HepG2 (cell line): Measurements from ENCODE around the gene RAI14. TPM values are rescaled to one million over a fixed set of nuclear protein-coding genes. Genes with fewer than 3 reads are reported as not detected.

Source experiments
- CCDC6 ChIP-seq: sonication (generic); formaldehyde crosslinking; IDR thresholded peaks from 2 replicates; pipeline ENCODE4 v1.8.1; 2022; ENCODE audit warnings: mild to moderate bottlenecking, missing genetic modification reagents, moderate library complexity
- CREM ChIP-seq, 2 experiments: sonication (generic) in 1 of 2; formaldehyde crosslinking in 1 of 2; IDR thresholded peaks; 2 replicates each; pipeline versions ENCODE4 v1.4.0 to v1.6.1; 2016 to 2020; ENCODE audit warnings: antibody characterized with exemption in 1 of 2, mild to moderate bottlenecking in 1 of 2, missing genetic modification reagents in 1 of 2
- DNMT1 ChIP-seq: sonication (generic); formaldehyde crosslinking; IDR thresholded peaks from 2 replicates; pipeline ENCODE4 v1.5.1; 2020; ENCODE audit warnings: mild to moderate bottlenecking, missing genetic modification reagents
- GABPA ChIP-seq, 2 experiments: IDR thresholded peaks; 2 replicates each; pipeline ENCODE4 v1.6.1; 2011 to 2016; ENCODE audit warnings: low read depth in 2 of 2, low read length in 1 of 2, missing biosample characterization in 1 of 2, missing genetic modification characterization in 1 of 2
- MTA1 ChIP-seq: sonication (generic); formaldehyde crosslinking; IDR thresholded peaks from 2 replicates; pipeline ENCODE4 v1.4.0; 2020; ENCODE audit warnings: missing genetic modification reagents, mild to moderate bottlenecking, borderline replicate concordance
- MXI1 ChIP-seq: IDR thresholded peaks from 3 replicates; pipeline ENCODE4 v1.6.1; 2012; ENCODE audit warnings: low read depth, low read length, inconsistent platforms, borderline replicate concordance
- NFATC3 ChIP-seq: sonication (generic); formaldehyde crosslinking; IDR thresholded peaks from 2 replicates; pipeline ENCODE4 v1.5.1; 2020; ENCODE audit warnings: mild to moderate bottlenecking, missing genetic modification reagents
- NFYB ChIP-seq: sonication (generic); formaldehyde crosslinking; IDR thresholded peaks from 2 replicates; pipeline ENCODE4 v1.4.0; 2020; ENCODE audit warnings: missing genetic modification reagents
- U2AF2 ChIP-seq: fragments of 200-400 bp; formaldehyde crosslinking; IDR thresholded peaks from 2 replicates; pipeline ENCODE4 v1.6.1; 2017; ENCODE audit warnings: low read depth, mild to moderate bottlenecking, low read length
- ZFP62 ChIP-seq: sonication (generic); formaldehyde crosslinking; IDR thresholded peaks from 2 replicates; pipeline ENCODE4 v1.4.0; 2020; ENCODE audit warnings: missing genetic modification reagents
- ZMYM4 ChIP-seq: sonication (generic); formaldehyde crosslinking; IDR thresholded peaks from 2 replicates; pipeline ENCODE4 v1.8.1; 2023; ENCODE audit warnings: mild to moderate bottlenecking, missing genetic modification reagents
- ZNF180 ChIP-seq: sonication (generic); formaldehyde crosslinking; IDR thresholded peaks from 2 replicates; pipeline ENCODE4 v1.4.0; 2020; ENCODE audit warnings: low read depth, missing genetic modification reagents, borderline replicate concordance
- ZNF44 ChIP-seq: sonication (generic); formaldehyde crosslinking; IDR thresholded peaks from 2 replicates; pipeline ENCODE4 v1.5.1; 2020; ENCODE audit warnings: mild to moderate bottlenecking, missing genetic modification reagents
- ZNF552 ChIP-seq: sonication (generic); formaldehyde crosslinking; IDR thresholded peaks from 2 replicates; pipeline ENCODE4 v1.9.0; 2022; ENCODE audit warnings: missing genetic modification reagents, mild to moderate bottlenecking, borderline replicate concordance
- ZNF788 ChIP-seq: sonication (generic); formaldehyde crosslinking; IDR thresholded peaks from 2 replicates; pipeline ENCODE4 v1.5.0; 2020; ENCODE audit warnings: mild to moderate bottlenecking, missing genetic modification reagents, borderline replicate concordance
- polyA plus RNA-seq, 8 experiments: library from polyadenylated mRNA; depleted of rRNA in 3 of 8; stranded (reverse) in 7 of 8; unstranded in 1 of 8; fragments of >200 nt; fragmentation: Illumina TruSeq in 4 of 8; extraction: Trizol in 4 of 8; gene quantifications; 2 replicates each; pipeline versions ENCODE4 v1.2.1 to v1.2.3, GENCODE V29; 2011 to 2016; ENCODE audit warnings: low read depth in 4 of 8, missing spikeins in 1 of 8, mixed read lengths in 1 of 8; ENCODE audit not compliant: insufficient read depth in 1 of 8
- total RNA-seq, 5 experiments: library from RNA; depleted of rRNA; stranded (reverse); fragments of >200 nt; fragmentation: Illumina TruSeq; extraction: Trizol; gene quantifications; 2 replicates each; pipeline ENCODE4 v1.2.3, GENCODE V29; 2016; ENCODE audit warnings: low read depth in 1 of 5
- TF ChIP-seq, protein P1 (sequence below): sonication (generic); formaldehyde crosslinking; IDR thresholded peaks from 2 replicates; pipeline ENCODE4 v1.5.0; 2020; ENCODE audit warnings: missing genetic modification reagents
- TF ChIP-seq, protein P2 (sequence below): sonication (generic); formaldehyde crosslinking; IDR thresholded peaks from 2 replicates; pipeline ENCODE4 v1.4.0; 2020; ENCODE audit warnings: missing genetic modification reagents
- TF ChIP-seq, protein P3 (sequence below): sonication (generic); formaldehyde crosslinking; IDR thresholded peaks from 2 replicates; pipeline ENCODE4 v1.4.0; 2020; ENCODE audit warnings: missing genetic modification reagents, borderline replicate concordance

The RAI14 gene
- total and polyA plus RNA-seq, 2 of the 13 experiments (the other 11 are each of a cell fraction or from before 2014, with no cell fraction given): 12.6 to 18.2 TPM

DNA sequence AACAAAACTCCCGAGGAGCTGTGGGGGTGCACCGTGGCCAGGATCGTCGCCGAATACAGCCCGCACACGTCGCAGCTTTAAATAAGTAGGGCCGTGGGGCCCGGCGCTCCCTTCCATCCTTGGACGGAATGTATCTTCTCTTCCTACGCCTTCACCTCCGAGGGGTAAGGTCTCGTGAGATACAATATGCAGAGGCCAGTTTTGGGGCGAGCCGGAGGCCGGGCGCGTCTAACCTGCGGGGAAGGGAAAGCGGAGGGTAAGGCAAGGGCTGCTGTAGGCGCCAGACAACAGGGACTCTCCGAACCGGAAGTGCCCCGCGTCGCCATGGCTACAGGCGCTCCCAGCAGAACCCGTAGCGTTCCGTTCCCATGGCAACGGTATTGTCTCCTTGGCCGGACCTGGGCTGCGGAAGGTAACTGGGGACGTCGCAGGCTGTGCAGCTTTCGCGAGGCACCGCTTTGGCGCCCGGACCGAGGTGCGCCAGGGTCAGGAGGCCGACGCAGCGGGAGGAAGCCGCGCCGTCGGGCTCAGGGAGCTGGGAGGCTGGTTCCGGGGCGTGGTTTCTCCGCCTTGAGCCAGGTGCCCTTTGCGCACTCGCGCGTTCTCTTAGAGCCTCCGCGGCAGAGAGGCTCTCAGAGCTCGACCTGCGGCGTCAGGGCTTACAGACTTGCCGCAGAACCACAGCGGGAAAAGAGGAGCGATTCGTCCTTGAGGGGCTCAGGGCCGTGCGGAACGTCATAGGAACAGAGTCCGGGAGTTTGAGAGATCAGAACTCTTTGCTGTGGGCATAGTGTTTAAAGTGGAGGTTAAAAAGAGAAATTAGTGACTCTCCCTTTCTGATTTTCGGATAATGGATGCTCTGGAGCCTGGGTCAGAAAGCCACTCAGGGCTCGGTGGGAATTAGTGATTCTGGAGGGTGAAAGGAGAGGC is 182.9 kb downstream of the RAI14 start, which contains the start of gene TTC23L (continued):
- TF ChIP-seq ZNF552 (CRISPR knock-in tag) (no peak; the same call in 1 of the 2 replicates), NFATC3 (CRISPR knock-in tag) (peak; percentile 82; the same call in 1 of the 2 replicates), ZFP62 (CRISPR knock-in tag) (no peak), MXI1 (peak; percentile 99), DNMT1 (CRISPR knock-in tag) (peak; percentile 71; the same call in 1 of the 2 replicates), ZNF180 (CRISPR knock-in tag) (peak; percentile 76; the same call in 1 of the 2 replicates), U2AF2 (peak; percentile 100), ZNF44 (CRISPR knock-in tag) (peak; percentile 97), GABPA (IDR thresholded peaks at IDR 0.05; ENCODE audit: low read depth, low read length) (peak; percentile 80; the same call in 1 of the 2 replicates), GABPA (CRISPR knock-in tag; IDR thresholded peaks at IDR 0.05; ENCODE audit: low read depth) (peak; percentile 93), MTA1 (CRISPR knock-in tag) (peak; percentile 64; the same call in 1 of the 2 replicates), NFYB (CRISPR knock-in tag) (peak; percentile 40; the same call in 1 of the 2 replicates), ZNF788 (CRISPR knock-in tag) (peak; percentile 80; the same call in 1 of the 2 replicates), CCDC6 (CRISPR knock-in tag) (peak; percentile 78; the same call in 1 of the 2 replicates), ZMYM4 (CRISPR knock-in tag) (peak; percentile 96), CREM (IDR thresholded peaks at IDR 0.05) (no peak), CREM (CRISPR knock-in tag; IDR thresholded peaks at IDR 0.05) (no peak)
- TF ChIP-seq, protein P1, sequence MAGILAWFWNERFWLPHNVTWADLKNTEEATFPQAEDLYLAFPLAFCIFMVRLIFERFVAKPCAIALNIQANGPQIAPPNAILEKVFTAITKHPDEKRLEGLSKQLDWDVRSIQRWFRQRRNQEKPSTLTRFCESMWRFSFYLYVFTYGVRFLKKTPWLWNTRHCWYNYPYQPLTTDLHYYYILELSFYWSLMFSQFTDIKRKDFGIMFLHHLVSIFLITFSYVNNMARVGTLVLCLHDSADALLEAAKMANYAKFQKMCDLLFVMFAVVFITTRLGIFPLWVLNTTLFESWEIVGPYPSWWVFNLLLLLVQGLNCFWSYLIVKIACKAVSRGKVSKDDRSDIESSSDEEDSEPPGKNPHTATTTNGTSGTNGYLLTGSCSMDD (CRISPR knock-in tag): no peak
- TF ChIP-seq, protein P2, sequence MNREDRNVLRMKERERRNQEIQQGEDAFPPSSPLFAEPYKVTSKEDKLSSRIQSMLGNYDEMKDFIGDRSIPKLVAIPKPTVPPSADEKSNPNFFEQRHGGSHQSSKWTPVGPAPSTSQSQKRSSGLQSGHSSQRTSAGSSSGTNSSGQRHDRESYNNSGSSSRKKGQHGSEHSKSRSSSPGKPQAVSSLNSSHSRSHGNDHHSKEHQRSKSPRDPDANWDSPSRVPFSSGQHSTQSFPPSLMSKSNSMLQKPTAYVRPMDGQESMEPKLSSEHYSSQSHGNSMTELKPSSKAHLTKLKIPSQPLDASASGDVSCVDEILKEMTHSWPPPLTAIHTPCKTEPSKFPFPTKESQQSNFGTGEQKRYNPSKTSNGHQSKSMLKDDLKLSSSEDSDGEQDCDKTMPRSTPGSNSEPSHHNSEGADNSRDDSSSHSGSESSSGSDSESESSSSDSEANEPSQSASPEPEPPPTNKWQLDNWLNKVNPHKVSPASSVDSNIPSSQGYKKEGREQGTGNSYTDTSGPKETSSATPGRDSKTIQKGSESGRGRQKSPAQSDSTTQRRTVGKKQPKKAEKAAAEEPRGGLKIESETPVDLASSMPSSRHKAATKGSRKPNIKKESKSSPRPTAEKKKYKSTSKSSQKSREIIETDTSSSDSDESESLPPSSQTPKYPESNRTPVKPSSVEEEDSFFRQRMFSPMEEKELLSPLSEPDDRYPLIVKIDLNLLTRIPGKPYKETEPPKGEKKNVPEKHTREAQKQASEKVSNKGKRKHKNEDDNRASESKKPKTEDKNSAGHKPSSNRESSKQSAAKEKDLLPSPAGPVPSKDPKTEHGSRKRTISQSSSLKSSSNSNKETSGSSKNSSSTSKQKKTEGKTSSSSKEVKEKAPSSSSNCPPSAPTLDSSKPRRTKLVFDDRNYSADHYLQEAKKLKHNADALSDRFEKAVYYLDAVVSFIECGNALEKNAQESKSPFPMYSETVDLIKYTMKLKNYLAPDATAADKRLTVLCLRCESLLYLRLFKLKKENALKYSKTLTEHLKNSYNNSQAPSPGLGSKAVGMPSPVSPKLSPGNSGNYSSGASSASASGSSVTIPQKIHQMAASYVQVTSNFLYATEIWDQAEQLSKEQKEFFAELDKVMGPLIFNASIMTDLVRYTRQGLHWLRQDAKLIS (CRISPR knock-in tag): 0 out of 2 replicates have a peak, but pooled peaks have one; percentile 49
- TF ChIP-seq, protein P3, sequence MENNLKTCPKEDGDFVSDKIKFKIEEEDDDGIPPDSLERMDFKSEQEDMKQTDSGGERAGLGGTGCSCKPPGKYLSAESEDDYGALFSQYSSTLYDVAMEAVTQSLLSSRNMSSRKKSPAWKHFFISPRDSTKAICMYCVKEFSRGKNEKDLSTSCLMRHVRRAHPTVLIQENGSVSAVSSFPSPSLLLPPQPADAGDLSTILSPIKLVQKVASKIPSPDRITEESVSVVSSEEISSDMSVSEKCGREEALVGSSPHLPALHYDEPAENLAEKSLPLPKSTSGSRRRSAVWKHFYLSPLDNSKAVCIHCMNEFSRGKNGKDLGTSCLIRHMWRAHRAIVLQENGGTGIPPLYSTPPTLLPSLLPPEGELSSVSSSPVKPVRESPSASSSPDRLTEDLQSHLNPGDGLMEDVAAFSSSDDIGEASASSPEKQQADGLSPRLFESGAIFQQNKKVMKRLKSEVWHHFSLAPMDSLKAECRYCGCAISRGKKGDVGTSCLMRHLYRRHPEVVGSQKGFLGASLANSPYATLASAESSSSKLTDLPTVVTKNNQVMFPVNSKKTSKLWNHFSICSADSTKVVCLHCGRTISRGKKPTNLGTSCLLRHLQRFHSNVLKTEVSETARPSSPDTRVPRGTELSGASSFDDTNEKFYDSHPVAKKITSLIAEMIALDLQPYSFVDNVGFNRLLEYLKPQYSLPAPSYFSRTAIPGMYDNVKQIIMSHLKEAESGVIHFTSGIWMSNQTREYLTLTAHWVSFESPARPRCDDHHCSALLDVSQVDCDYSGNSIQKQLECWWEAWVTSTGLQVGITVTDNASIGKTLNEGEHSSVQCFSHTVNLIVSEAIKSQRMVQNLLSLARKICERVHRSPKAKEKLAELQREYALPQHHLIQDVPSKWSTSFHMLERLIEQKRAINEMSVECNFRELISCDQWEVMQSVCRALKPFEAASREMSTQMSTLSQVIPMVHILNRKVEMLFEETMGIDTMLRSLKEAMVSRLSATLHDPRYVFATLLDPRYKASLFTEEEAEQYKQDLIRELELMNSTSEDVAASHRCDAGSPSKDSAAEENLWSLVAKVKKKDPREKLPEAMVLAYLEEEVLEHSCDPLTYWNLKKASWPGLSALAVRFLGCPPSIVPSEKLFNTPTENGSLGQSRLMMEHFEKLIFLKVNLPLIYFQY (CRISPR knock-in tag): peak; percentile 87
